NCI-H1436 (cell line): ENCODE results near the gene CILP2.

Experiments used
- DNase-seq: peaks from one replicate; lab custom pipeline; 2025; lab: John Stamatoyannopoulos, UW

Gene CILP2

GRCh38 chr19:19544257-19544953 is 6.3 kb downstream of the CILP2 start:
- DNase-seq: no peak

DNA sequence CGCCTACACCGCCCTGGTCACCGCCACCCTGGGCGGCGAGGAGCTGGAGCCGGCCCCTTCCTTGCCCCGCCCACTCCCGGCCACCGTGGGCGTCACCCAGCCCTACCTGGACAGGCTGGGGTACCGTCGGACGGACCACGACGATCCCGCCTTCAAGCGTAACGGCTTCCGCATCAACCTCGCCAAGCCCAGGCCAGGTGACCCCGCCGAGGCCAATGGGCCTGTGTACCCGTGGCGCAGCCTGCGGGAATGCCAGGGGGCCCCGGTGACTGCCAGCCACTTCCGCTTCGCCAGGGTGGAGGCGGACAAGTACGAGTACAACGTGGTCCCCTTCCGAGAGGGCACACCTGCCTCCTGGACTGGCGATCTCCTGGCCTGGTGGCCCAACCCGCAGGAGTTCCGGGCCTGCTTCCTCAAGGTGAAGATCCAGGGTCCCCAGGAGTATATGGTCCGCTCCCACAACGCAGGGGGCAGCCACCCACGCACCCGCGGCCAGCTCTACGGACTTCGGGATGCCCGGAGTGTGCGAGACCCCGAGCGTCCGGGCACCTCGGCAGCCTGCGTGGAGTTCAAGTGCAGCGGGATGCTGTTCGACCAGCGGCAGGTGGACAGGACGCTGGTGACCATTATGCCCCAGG is 7.0 kb downstream of the CILP2 start:
- no peak for DNase-seq

- DNase-seq: no peak
Observed at GRCh38 chr19:19545707-19546106, 7.6 kb downstream of the CILP2 start.

DNA sequence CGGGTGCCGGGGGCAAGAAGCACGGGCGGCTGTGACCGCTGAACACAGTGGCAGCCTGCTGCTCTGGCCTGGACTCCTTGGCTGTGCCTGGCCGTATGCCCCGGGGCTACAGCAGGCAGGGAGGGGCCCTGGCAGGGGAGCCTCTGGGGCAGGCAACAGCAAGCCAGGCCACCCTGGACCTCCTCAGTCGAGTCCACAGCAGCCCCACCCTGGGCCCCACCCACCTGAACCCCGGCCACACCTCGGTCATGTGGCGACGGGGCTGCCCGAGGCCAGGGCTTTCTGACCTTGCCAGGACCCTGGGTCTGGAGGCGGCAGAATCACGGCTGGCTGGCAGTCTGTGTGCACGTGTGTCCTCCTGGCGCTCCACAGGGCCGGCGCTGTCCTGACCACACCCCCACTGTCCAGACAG is 8.7 kb downstream of the CILP2 start:
- DNase-seq: no peak

DNA sequence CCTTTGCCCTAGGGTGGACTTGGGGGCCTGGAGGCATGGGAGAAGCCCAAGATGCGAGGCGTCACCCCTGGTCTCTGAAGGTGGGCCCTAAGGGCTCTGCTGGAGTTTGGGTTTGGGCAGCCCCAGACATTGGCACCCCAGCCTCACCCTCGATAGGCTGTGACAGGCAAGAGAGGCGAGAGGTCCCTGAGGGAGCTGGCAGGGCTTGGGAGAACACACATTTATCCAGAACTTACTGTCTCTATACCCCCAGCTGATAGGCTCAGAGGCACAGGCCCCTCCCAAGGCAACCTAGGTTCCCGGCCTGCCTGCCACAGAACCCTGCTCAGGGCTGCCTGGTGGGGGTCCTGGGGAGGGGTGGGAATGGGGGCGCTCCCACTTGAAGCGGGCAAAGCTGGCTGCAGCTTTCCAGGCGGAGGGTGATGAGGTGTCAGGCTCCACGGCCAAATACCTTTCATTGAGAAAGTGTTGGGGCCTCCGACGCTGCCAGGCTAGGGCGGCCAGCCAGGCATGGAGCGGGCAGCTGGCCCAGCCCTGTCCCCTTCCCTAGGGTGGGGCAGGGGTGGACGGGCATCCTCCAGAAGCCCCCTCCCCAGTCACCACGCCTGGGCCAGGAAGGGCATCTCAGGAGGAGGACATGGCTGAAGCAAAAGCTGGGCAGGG is 9.7 kb downstream of the CILP2 start:
- DNase-seq: no peak

GRCh38 chr19:19548915-19549759 is 11.1 kb downstream of the CILP2 start:
- no peak for DNase-seq

- DNase-seq: no peak
Observed at GRCh38 chr19:19549804-19550464, 11.9 kb downstream of the CILP2 start.

GRCh38 chr19:19550485-19550929 is 12.4 kb downstream of the CILP2 start:
- DNase-seq: no peak

- DNase-seq: no peak
Observed at GRCh38 chr19:19550972-19551852, 13.1 kb downstream of the CILP2 start.

- DNase-seq: no peak
Observed at GRCh38 chr19:19551853-19552192, 13.8 kb downstream of the CILP2 start.

DNA sequence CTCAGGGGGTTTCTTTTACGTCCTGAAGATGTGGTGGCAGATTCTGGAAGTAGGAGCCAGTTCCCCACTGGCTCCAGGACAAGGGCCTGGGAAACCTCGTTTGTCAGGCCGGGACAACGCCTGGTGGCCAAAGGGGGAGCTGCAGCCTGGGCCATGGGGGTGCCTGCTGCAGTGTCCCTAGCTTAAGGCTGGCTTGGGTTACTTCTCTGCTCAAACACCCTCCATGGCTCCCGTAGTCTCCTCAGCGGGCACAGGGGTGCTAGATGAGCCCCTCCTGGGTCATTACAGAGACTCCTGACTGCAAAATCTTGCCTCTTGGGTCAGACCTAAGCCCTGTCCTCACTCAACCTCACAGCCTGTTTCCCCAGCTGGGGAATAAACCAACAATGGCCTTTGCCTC is 14.7 kb downstream of the CILP2 start:
- no peak for DNase-seq

DNA sequence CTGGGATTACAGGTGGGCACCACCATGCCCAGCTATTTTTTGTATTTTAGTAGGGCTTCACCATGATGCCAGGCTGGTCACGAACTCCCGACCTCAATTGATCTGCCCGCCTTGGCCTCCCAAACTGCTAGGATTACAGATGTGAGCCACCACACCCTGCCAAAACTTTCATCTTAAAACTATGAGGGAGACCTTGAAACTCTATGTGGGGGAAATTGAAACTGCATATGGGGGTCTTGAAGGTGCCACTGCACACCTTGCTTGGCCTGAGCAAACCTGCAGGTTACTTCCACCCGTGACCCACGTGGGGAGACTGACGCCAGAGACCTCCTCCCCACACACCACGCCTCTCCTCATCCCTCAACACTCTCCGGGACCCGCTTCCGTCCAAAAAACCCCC is 15.6 kb downstream of the CILP2 start:
- no peak for DNase-seq

DNA sequence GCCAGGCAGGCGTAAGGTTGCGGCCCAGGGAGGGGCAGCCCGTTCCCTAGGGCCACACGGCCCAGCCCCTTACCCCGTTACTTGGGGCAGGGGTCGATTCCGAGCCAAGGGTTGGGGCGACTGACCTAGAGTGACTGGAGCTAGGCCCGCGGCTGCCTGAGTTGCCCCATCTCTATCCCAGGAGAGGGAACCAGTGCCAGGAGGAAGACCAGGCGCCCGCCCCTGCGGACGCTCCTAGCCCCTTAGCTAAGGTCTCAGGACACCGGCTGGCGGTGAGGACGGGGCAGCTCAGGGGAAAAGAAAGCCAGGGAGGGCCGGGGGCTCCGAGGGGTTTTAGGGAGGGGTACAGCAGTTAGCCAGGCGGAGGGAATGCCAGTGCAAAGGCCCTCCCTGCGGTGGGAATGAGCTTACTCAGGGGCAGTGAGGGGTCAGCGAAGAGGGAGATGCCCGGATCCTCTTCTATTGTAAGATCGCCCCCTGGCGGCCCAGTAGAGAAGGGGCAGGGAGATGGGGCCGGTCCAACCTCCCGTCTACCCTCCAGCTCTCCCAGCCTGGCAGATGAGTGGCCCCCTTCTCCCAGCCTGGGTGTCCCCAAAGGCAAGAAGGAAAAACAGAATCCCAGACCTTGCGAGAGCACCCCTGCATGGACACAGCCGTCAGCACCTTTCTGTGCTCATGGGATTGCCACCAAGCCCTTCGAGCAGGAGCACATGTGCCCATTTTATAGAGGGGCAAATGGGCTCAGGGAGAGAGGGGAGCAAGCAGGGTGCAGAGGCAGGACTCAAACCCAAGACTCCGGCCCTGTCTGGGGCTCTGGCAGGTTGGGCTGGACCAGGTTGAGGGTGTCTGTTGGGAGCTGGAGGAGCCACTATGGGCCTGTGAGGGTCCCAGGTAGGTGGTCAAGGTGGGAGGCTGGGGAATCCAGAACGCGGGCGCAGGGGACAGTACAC is 16.3 kb downstream of the CILP2 start:
- DNase-seq: peak; percentile 11

DNA sequence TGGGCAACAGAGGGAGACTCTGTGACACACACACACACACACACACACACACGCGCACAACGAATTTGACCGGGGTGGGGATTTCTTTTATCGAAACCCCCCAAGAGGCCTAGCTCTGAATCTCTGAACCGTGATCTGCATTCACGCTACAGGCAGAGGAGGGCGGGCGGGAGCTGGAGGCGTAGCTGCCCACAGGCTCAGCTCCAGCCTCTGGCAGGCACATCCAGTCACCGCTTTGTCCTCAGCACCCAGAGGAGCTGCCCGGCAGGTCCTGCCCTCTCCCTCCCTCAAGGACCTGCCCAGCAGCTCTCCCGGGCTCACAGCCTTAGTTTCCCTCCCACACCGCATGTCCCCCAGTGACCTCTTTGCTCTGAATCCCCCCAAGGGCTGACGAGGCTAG is 20.0 kb downstream of the CILP2 start:
- DNase-seq: no peak

DNA sequence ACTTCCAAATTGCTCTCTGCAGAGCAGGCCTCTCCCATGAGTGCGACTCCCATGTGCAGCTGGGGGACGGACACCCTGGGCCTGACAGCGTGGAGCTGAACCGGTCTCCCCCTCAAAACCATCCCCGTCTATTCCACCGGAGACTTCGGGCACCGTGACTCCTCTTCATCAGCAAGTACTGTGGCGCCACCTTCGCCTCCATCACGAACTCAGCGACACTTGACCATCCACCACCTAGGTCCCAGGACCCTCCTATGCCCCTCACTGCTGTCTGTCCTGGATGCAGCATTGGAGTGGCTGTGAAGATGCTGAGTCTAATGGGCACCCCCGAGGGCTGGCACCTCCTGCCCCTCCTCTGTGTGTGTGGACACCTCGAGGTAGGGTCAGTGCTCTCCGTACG is 20.6 kb downstream of the CILP2 start:
- no peak for DNase-seq

- no peak for DNase-seq
Observed at GRCh38 chr19:19559931-19560330, 21.9 kb downstream of the CILP2 start.

DNA sequence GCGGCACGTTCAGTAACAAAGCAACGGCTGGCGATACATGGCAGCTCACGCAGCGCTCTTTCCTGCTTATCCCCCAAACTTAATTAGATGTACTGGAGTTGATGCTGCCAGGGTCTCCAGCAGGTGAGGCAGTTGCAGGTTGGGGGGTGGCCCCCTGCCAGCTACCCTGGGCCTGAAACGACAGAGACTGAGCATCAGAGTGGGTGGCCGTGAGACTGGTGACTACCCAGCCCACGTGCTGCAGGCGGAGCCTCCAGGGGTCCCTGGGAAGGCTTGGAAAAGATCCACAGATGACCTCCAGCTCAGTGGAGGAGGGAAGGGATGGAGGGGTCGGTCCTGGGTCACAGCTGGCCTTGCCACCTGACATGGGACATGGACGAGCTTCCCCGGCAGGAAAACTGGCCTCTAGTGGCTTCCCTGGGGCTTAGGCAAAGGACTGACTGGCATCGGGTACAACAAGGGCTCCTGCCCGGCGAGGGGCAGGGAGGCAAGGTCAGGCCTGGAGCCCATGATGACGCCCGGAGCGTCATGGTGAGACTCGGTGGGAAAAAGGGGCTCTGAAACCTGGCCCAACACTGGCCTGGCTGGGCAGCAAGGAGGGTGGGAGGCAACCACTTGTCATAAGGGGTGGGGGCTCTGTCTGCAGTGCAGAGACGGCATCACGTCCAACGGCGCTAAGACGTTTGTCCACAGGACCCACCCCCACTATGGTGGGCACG is 24.0 kb downstream of the CILP2 start:
- no peak for DNase-seq

DNA sequence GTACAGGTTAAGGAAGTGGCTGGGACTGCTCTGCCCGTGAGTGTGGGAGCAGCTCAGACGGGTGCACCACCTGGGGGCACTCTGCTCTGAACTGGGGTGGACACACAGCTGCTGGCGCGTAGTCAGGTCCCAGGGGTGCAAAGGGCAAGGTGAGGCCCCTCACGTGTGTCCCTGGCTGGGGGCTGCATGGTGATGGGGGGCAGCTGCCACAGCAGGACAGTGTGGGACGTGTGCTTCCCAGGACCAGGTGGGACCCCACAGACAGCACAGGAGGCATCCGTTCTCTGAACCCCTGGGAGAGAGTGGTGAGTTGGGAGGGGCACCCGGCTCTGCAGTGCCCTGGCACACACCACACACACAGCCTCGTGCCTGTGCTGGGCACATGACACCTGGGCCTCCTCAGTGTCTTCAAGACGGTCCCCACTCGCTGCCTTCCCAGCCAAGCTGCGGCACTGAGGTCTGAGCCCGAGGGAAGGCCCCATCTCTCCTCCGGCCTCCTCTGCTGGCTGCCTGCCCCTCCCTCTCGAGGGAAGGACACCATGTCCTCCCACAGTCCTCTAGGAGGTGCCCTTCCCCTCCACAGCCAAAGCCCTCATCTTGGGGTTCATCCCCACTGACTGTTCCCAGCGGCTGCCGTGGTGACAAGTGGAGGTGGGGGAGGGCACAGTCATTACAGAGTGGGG is 24.7 kb downstream of the CILP2 start:
- DNase-seq: no peak
